HG02678 (cell line): ENCODE measurements around the gene CCDC40.
A peak's percentile ranks its signal among the peaks of the same experiment; 100 is the strongest.

ENCODE experiments used
- ATAC-seq: cut with Tn5 transposase; IDR thresholded peaks from one replicate; pipeline ENCODE4 v1.9.1; 2021; ENCODE audit warnings: mild to moderate bottlenecking, moderate library complexity; ENCODE audit not compliant: unreplicated experiment

CCDC40 gene

GRCh38 chr17:80099291-80100034 is 63.0 kb downstream of the CCDC40 start:
- no peak for ATAC-seq

- no peak for ATAC-seq
Measured at GRCh38 chr17:80100035-80100323, 63.5 kb downstream of the CCDC40 start.

- peak; percentile 83 for ATAC-seq
Measured at GRCh38 chr17:80101011-80101945, 64.8 kb downstream of the CCDC40 start, which contains the start of gene GAA. Gene GAA, plus strand, starts transcription at chr17:80101581. Its CDS starts 3,006 bp downstream, at chr17:80104587.

GRCh38 chr17:80101946-80102663 is 65.7 kb downstream of the CCDC40 start:
- peak; percentile 17 for ATAC-seq

- no peak for ATAC-seq
Measured at GRCh38 chr17:80102664-80103448, 66.4 kb downstream of the CCDC40 start.

GRCh38 chr17:80103449-80104085 is 67.1 kb downstream of the CCDC40 start:
- no peak for ATAC-seq

GRCh38 chr17:80104321-80104955 is 68.0 kb downstream of the CCDC40 start:
- no peak for ATAC-seq

GRCh38 chr17:80104956-80105375 is 68.5 kb downstream of the CCDC40 start:
- no peak for ATAC-seq

- no peak for ATAC-seq
Measured at GRCh38 chr17:80105762-80106161, 69.3 kb downstream of the CCDC40 start.

- ATAC-seq: no peak
Measured at GRCh38 chr17:80106176-80106575, 69.7 kb downstream of the CCDC40 start.

GRCh38 chr17:80106751-80107150 is 70.3 kb downstream of the CCDC40 start:
- ATAC-seq: no peak

GRCh38 chr17:80107231-80108021 is 71.0 kb downstream of the CCDC40 start:
- ATAC-seq: no peak

GRCh38 chr17:80108036-80108971 is 71.9 kb downstream of the CCDC40 start:
- ATAC-seq: no peak

- ATAC-seq: no peak
Measured at GRCh38 chr17:80109066-80109660, 72.7 kb downstream of the CCDC40 start.

GRCh38 chr17:80109713-80110446 is 73.4 kb downstream of the CCDC40 start:
- no peak for ATAC-seq

GRCh38 chr17:80110447-80110812 is 74.0 kb downstream of the CCDC40 start:
- ATAC-seq: no peak
